Measurements from ENCODE around the gene SLC25A5.

DNA sequence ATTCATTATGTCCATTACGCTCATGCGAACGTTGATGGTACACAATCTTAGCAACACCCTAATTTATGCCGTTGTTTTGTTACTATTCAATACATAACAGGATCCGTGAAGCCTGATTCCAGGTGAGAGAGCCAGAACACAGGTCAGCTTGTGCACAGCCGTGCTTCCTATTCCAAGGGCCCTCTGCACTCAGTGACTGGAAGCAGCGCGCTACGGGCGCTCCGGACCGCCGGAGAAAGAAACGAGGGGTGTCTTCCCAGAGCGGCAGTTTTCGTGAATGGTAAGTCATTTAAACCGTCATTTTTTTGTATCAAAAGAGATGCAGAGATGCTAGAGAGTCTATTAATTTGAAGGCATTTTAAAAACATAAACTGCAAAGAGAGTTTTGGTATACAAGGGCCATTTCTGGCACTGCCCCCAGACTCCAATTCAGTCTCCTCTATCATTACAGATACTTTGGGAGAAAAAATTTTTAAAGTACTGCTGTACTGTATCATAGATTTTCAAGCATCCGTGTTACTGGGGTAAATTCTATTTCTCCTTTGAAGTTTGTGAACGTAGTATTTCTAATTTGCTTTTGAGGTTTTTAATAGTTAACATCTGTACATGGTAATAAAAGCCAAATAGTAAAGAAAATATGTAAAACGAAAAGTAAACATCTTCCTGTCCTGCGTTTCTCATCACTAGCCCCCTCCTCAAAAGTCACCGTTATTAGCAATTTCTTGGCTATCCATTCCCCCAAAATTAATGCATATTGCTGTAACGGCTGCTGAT lies 6.6 kb downstream of the SLC25A5 start:
- TF ChIP-seq CEBPB (IDR thresholded peaks at IDR 0.05; ENCODE audit: low read depth) (no peak), ZFX (IDR thresholded peaks at IDR 0.05) (no peak), POLR2A (IDR thresholded peaks at IDR 0.05; ENCODE audit: borderline replicate concordance, extremely low read depth, insufficient read depth, insufficient read length) (no peak)
- TF ChIP-seq, protein P1, sequence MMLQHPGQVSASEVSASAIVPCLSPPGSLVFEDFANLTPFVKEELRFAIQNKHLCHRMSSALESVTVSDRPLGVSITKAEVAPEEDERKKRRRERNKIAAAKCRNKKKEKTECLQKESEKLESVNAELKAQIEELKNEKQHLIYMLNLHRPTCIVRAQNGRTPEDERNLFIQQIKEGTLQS (IDR thresholded peaks at IDR 0.05): no peak
